ENCODE measurements around the gene RBMS3. TPM values are rescaled to one million over a fixed set of nuclear protein-coding genes. Genes with fewer than 3 reads are reported as not detected.
A peak's percentile ranks its signal among the peaks of the same experiment; 100 is the strongest.

The RBMS3 gene
- total and polyA plus RNA-seq, 5 donors from 2014 or later, result 5.2 to 18.8 (median 8.5) TPM

DNA sequence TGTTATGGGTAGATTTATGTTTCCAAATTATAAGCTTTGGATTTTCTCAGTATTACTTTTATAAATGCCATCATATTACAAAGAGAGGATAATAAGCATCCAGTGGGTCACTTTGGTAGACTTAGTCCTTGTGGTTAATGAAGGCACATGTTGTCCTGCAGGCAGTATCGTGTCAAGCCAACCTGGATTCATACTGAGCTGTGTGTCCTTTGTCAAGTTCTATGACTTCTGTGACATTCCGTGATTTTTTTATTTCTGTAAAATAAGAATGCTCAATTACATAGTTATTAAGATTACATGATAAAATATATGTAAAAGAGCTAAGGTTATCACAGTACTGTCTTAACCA lies 257.7 kb downstream of the RBMS3 start:
- Histone ChIP-seq H3K9me3 (ENCODE audit: control insufficient read depth in 2 of 2, low read length in 2 of 2) (no peaks in the 10 kb centered on the region), H3K27ac (ENCODE audit: insufficient read depth, low read length, poor library complexity, severe bottlenecking) (no peak overlapping the region), H3K4me3 (ENCODE audit: low read depth, low read length) (no peak overlapping the region), H3K4me1 (ENCODE audit: control insufficient read depth, insufficient read depth, low read length, poor library complexity, severe bottlenecking) (no peaks in the 10 kb centered on the region), H3K36me3 (ENCODE audit: control insufficient read depth, insufficient read depth, low read length) (no peaks in the 10 kb centered on the region), H3K27me3 (ENCODE audit: control insufficient read depth, insufficient read depth, low read length) (no peaks in the 10 kb centered on the region)
- no peaks in the 10 kb centered on the region for H3K9me3 Mint-ChIP-seq
- H3K4me3 Mint-ChIP-seq, result no peak overlapping the region
- no peak overlapping the region for H3K27ac Mint-ChIP-seq
- H3K27me3 Mint-ChIP-seq, result no peaks in the 10 kb centered on the region
- DNase-seq, result no peak
- peaks cover 0 to 6% (median 2%) of the 10 kb centered on the region in 4 donors for H3K4me1 Mint-ChIP-seq
- peaks cover 2% of the 10 kb centered on the region for H3K36me3 Mint-ChIP-seq
- no peak for ATAC-seq (ENCODE audit: low read depth in 2 of 2)

DNA sequence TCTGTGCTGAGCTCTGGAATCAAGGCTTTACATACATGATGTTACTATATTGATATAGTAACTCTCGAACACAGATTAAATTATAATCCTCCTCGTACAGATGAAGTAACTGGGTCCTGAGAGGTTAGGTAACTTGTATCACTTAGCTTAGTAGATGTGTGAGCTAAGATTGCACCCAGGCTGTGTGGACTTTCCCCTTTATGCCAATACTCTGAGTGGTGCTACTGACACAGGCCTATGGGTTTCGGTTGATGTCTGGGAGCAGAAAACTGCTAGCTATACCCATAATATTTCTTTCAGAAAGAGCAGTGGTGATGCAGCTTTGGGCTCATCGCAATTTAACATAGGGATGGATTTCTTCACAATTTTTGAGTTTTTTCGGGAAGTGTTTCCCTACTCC lies 259.7 kb downstream of the RBMS3 start:
- Histone ChIP-seq H3K9me3 (ENCODE audit: control insufficient read depth in 2 of 2, low read length in 2 of 2) (no peaks in the 10 kb centered on the region), H3K36me3 (ENCODE audit: control insufficient read depth, insufficient read depth, low read length) (no peaks in the 10 kb centered on the region), H3K4me3 (ENCODE audit: low read depth, low read length) (no peak overlapping the region), H3K27ac (ENCODE audit: insufficient read depth, low read length, poor library complexity, severe bottlenecking) (no peak overlapping the region), H3K4me1 (ENCODE audit: control insufficient read depth, insufficient read depth, low read length, poor library complexity, severe bottlenecking) (no peaks in the 10 kb centered on the region), H3K27me3 (ENCODE audit: control insufficient read depth, insufficient read depth, low read length) (no peaks in the 10 kb centered on the region)
- Mint-ChIP-seq H3K9me3 (no peaks in the 10 kb centered on the region), H3K27me3 (no peaks in the 10 kb centered on the region), H3K27ac (no peak overlapping the region), H3K36me3 (peaks cover 2% of the 10 kb centered on the region), H3K4me3 (peak overlapping the region in 1 of 4 donors; percentile 38), H3K4me1 (peaks cover 0 to 5% (median 2%) of the 10 kb centered on the region in 4 donors)
- DNase-seq (no peak), ATAC-seq (ENCODE audit: low read depth in 2 of 2) (no peak)

DNA sequence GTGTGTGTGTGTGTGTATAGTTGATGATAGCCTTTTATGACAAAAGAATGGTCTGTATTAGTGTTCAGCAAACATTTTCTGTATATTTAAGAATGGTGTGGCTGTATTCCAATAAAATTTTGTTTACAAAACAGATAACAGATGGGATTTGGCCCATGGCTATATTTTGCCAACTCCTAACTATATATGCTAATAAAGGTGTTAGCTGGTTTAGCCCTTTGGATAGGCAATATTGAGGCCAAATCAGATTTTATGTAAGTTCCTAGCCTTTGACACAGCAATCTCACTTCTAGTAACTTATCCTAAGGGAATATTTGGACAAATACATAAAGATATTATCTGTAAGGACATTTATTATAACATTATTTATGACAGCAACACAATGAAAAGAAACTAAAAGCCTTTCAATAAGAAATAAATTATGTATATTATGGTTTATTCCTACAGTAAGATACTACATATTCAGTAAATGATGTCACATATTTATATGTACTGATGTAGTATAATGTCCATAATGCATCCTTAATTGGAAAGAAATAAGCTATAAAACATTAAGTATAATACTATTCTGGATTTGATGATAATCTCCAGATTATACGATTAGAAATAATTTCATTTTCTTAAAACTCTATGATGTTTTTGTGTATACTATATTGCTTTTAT lies 264.0 kb downstream of the RBMS3 start:
- Histone ChIP-seq H3K4me3 (ENCODE audit: low read depth, low read length) (no peak overlapping the region), H3K27me3 (ENCODE audit: control insufficient read depth, insufficient read depth, low read length) (no peaks in the 10 kb centered on the region), H3K4me1 (ENCODE audit: control insufficient read depth, insufficient read depth, low read length, poor library complexity, severe bottlenecking) (no peaks in the 10 kb centered on the region), H3K9me3 (ENCODE audit: control insufficient read depth in 2 of 2, low read length in 2 of 2) (no peaks in the 10 kb centered on the region), H3K36me3 (ENCODE audit: control insufficient read depth, insufficient read depth, low read length) (no peaks in the 10 kb centered on the region), H3K27ac (ENCODE audit: insufficient read depth, low read length, poor library complexity, severe bottlenecking) (no peak overlapping the region)
- H3K4me1 Mint-ChIP-seq, result peaks cover 0 to 5% (median 2%) of the 10 kb centered on the region in 4 donors
- no peak overlapping the region for H3K4me3 Mint-ChIP-seq
- H3K27me3 Mint-ChIP-seq, result no peaks in the 10 kb centered on the region
- ATAC-seq (ENCODE audit: low read depth in 2 of 2) (no peak), DNase-seq (no peak)
- peaks cover 10% of the 10 kb centered on the region for H3K36me3 Mint-ChIP-seq
- H3K27ac Mint-ChIP-seq, result no peak overlapping the region
- H3K9me3 Mint-ChIP-seq, result peaks cover 0 to 2% (median 0%) of the 10 kb centered on the region in 7 donors

DNA sequence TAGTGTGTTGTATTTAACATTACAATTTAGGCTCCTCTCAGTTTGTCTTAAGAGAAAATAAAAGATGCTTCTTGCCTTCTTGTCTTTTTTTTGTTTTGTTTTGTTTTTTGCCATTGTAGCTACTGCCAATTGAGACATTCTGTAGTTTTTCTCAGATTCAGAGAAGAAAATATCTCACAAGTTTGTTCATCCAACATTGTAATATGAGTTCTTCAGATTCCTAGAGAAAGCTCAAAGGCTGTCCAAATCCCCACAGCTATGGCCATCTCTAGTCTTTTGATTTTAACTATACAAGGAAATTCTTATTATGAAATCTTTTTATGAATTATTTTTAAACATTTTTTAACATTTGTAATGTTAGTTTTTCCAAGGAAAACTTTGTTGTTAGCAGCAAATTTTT lies 264.7 kb downstream of the RBMS3 start:
- Mint-ChIP-seq H3K27me3 (no peaks in the 10 kb centered on the region), H3K36me3 (peaks cover 10% of the 10 kb centered on the region), H3K4me1 (peaks cover 0 to 5% (median 2%) of the 10 kb centered on the region in 4 donors), H3K4me3 (no peak overlapping the region), H3K27ac (no peak overlapping the region), H3K9me3 (peaks cover 0 to 2% (median 0%) of the 10 kb centered on the region in 7 donors)
- no peak overlapping the region for H3K4me3 ChIP-seq (ENCODE audit: low read depth, low read length)
- no peaks in the 10 kb centered on the region for H3K9me3 ChIP-seq (ENCODE audit: control insufficient read depth in 2 of 2, low read length in 2 of 2)
- no peak for DNase-seq
- no peaks in the 10 kb centered on the region for H3K4me1 ChIP-seq (ENCODE audit: control insufficient read depth, insufficient read depth, low read length, poor library complexity, severe bottlenecking)
- no peaks in the 10 kb centered on the region for H3K36me3 ChIP-seq (ENCODE audit: control insufficient read depth, insufficient read depth, low read length)
- no peaks in the 10 kb centered on the region for H3K27me3 ChIP-seq (ENCODE audit: control insufficient read depth, insufficient read depth, low read length)
- no peak overlapping the region for H3K27ac ChIP-seq (ENCODE audit: insufficient read depth, low read length, poor library complexity, severe bottlenecking)
- ATAC-seq (ENCODE audit: low read depth in 2 of 2), result no peak

DNA sequence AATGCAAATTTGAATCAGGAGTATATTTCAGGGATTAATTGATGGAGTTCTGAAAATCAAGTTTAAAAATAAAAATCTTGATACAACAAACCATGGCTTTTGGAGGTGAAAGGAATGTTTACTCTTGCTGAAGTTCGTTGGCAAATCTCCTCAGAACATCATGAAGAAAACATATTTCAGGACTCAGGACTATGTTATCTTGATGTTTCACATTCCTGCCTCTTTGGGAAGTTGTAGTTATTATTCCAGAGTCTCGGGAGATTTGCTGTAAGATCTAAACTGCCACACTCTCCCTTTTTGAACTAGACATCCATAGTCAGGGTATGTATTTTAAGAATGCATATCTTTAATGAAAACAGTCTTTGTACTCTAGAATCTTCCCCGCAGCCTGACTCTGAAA lies 271.2 kb downstream of the RBMS3 start:
- no peak overlapping the region for H3K27ac Mint-ChIP-seq
- ATAC-seq (ENCODE audit: low read depth in 2 of 2) (no peak), DNase-seq (no peak)
- H3K9me3 Mint-ChIP-seq, result peaks cover 0 to 3% (median 0%) of the 10 kb centered on the region in 7 donors
- H3K27me3 Mint-ChIP-seq, result no peaks in the 10 kb centered on the region
- peaks cover 10% of the 10 kb centered on the region for H3K36me3 Mint-ChIP-seq
- Histone ChIP-seq H3K36me3 (ENCODE audit: control insufficient read depth, insufficient read depth, low read length) (no peaks in the 10 kb centered on the region), H3K4me3 (ENCODE audit: low read depth, low read length) (no peak overlapping the region), H3K27me3 (ENCODE audit: control insufficient read depth, insufficient read depth, low read length) (no peaks in the 10 kb centered on the region), H3K4me1 (ENCODE audit: control insufficient read depth, insufficient read depth, low read length, poor library complexity, severe bottlenecking) (no peaks in the 10 kb centered on the region), H3K9me3 (ENCODE audit: control insufficient read depth in 2 of 2, low read length in 2 of 2) (no peaks in the 10 kb centered on the region), H3K27ac (ENCODE audit: insufficient read depth, low read length, poor library complexity, severe bottlenecking) (no peak overlapping the region)
- peaks cover 0 to 3% (median 0%) of the 10 kb centered on the region in 4 donors for H3K4me1 Mint-ChIP-seq
- H3K4me3 Mint-ChIP-seq, result no peak overlapping the region

DNA sequence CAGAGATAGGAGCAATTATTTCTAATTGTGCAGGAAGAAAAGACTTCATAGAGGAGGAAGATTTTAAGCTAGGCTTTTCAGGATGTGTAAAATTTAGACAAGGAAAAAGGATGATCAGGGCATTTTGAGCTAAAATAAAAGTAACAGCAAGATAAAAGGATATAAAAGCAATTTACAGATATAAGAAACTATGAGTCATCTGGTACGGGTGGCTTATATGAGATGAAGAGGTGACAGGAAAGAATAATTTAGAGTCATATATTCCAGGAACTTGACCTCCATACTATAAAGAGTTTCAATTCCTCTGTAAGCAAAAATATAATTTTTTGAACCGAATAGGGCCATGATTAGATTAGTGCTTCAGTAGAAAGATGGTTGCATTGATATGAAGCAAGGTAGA lies 273.7 kb downstream of the RBMS3 start:
- no peak overlapping the region for H3K27ac ChIP-seq (ENCODE audit: insufficient read depth, low read length, poor library complexity, severe bottlenecking)
- DNase-seq, result peak in 1 of 3 donors; percentile 10
- Mint-ChIP-seq H3K27ac (no peak overlapping the region), H3K4me1 (peaks cover 0 to 6% (median 0%) of the 10 kb centered on the region in 4 donors), H3K27me3 (no peaks in the 10 kb centered on the region), H3K36me3 (peaks cover 3% of the 10 kb centered on the region), H3K4me3 (no peak overlapping the region), H3K9me3 (peaks cover 0 to 1% (median 0%) of the 10 kb centered on the region in 7 donors)
- H3K9me3 ChIP-seq (ENCODE audit: control insufficient read depth in 2 of 2, low read length in 2 of 2), result no peaks in the 10 kb centered on the region
- no peaks in the 10 kb centered on the region for H3K4me1 ChIP-seq (ENCODE audit: control insufficient read depth, insufficient read depth, low read length, poor library complexity, severe bottlenecking)
- no peaks in the 10 kb centered on the region for H3K36me3 ChIP-seq (ENCODE audit: control insufficient read depth, insufficient read depth, low read length)
- no peak overlapping the region for H3K4me3 ChIP-seq (ENCODE audit: low read depth, low read length)
- no peak for ATAC-seq (ENCODE audit: low read depth in 2 of 2)
- no peaks in the 10 kb centered on the region for H3K27me3 ChIP-seq (ENCODE audit: control insufficient read depth, insufficient read depth, low read length)

DNA sequence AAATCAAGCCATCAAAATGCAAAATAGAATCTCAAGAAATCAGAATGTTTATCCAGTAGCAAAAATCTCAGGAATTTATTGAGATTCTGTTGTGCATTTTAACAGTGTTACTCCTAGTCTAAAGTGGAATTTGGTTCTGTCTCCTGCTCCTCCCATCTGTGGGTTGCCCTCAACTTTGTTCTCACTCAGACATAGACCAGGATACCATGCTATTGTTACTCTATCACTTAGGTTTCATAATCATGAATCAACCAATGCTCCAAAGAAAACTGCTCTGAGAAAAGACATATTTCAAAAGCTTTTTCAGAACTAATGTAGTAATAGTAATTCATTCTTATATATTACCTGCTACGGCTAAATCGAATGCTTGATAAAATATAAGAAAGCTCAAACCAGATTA lies 274.7 kb downstream of the RBMS3 start:
- H3K4me3 Mint-ChIP-seq, result no peak overlapping the region
- peaks cover 0 to 6% (median 0%) of the 10 kb centered on the region in 4 donors for H3K4me1 Mint-ChIP-seq
- no peaks in the 10 kb centered on the region for H3K9me3 ChIP-seq (ENCODE audit: control insufficient read depth in 2 of 2, low read length in 2 of 2)
- H3K36me3 ChIP-seq (ENCODE audit: control insufficient read depth, insufficient read depth, low read length), result no peaks in the 10 kb centered on the region
- H3K27ac ChIP-seq (ENCODE audit: insufficient read depth, low read length, poor library complexity, severe bottlenecking), result no peak overlapping the region
- H3K4me3 ChIP-seq (ENCODE audit: low read depth, low read length), result no peak overlapping the region
- H3K27me3 ChIP-seq (ENCODE audit: control insufficient read depth, insufficient read depth, low read length), result no peaks in the 10 kb centered on the region
- no peak for DNase-seq
- no peak for ATAC-seq (ENCODE audit: low read depth in 2 of 2)
- no peaks in the 10 kb centered on the region for H3K27me3 Mint-ChIP-seq
- peaks cover 0 to 1% (median 0%) of the 10 kb centered on the region in 7 donors for H3K9me3 Mint-ChIP-seq
- H3K27ac Mint-ChIP-seq, result no peak overlapping the region
- no peaks in the 10 kb centered on the region for H3K4me1 ChIP-seq (ENCODE audit: control insufficient read depth, insufficient read depth, low read length, poor library complexity, severe bottlenecking)
- peaks cover 3% of the 10 kb centered on the region for H3K36me3 Mint-ChIP-seq

DNA sequence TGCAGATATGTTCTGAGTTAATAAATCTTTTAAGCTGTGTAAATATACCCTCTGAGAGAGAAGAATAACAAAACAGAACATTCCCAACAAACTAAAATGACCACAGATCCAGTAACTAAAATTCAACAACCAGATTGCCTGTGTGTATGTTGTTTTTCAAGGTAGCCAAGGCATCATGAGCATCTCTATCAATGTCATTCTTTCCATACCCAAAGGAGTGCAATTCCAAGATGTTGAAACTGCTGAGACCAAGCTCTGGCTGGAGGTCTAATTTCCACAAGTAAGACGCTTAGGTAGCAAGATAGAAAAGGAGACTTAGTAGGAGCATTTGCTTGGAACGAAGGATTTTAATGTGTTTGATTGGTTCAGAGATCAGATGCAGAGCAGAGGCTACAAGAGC lies 276.3 kb downstream of the RBMS3 start:
- ATAC-seq (ENCODE audit: low read depth in 2 of 2), result no peak
- H3K27ac Mint-ChIP-seq, result no peak overlapping the region
- H3K4me3 Mint-ChIP-seq, result no peak overlapping the region
- no peaks in the 10 kb centered on the region for H3K4me1 ChIP-seq (ENCODE audit: control insufficient read depth, insufficient read depth, low read length, poor library complexity, severe bottlenecking)
- no peak overlapping the region for H3K27ac ChIP-seq (ENCODE audit: insufficient read depth, low read length, poor library complexity, severe bottlenecking)
- no peaks in the 10 kb centered on the region for H3K36me3 ChIP-seq (ENCODE audit: control insufficient read depth, insufficient read depth, low read length)
- H3K27me3 Mint-ChIP-seq, result no peaks in the 10 kb centered on the region
- H3K9me3 ChIP-seq (ENCODE audit: control insufficient read depth in 2 of 2, low read length in 2 of 2), result no peaks in the 10 kb centered on the region
- H3K27me3 ChIP-seq (ENCODE audit: control insufficient read depth, insufficient read depth, low read length), result no peaks in the 10 kb centered on the region
- H3K4me1 Mint-ChIP-seq, result peaks cover 0 to 8% (median 0%) of the 10 kb centered on the region in 4 donors
- no peak overlapping the region for H3K4me3 ChIP-seq (ENCODE audit: low read depth, low read length)
- no peaks in the 10 kb centered on the region for H3K36me3 Mint-ChIP-seq
- no peak for DNase-seq
- H3K9me3 Mint-ChIP-seq, result peaks cover 0 to 1% (median 0%) of the 10 kb centered on the region in 7 donors

Measured in CD4-positive, CD25-positive, alpha-beta regulatory T cell (primary cell).